GM18505 (cell line): ENCODE results near the gene TMEM272.
"Not testable (repeated sequence)": the region's sequence is repeated elsewhere in the genome, so short reads cannot be mapped to it uniquely, and the experiment has no call there.

Source experiments
- ATAC-seq: cut with Tn5 transposase; IDR thresholded peaks from one replicate; pipeline ENCODE4 v1.9.1; 2021; ENCODE audit not compliant: unreplicated experiment
- POLR2A ChIP-seq: IDR thresholded peaks from 4 replicates; pipeline ENCODE4 v1.6.1; 2011; ENCODE audit warnings: borderline replicate concordance; ENCODE audit not compliant: insufficient read depth, insufficient read length; ENCODE audit errors: extremely low read depth

Gene TMEM272

GRCh38 chr13:51826606-51827005 is 18.4 kb downstream of the TMEM272 start:
- TF ChIP-seq POLR2A: no peak
- no peak for ATAC-seq

GRCh38 chr13:51825681-51826254 is 19.2 kb downstream of the TMEM272 start:
- ATAC-seq: no peak
- no peak for TF ChIP-seq POLR2A

- no peak for TF ChIP-seq POLR2A
- ATAC-seq: no peak
Observed at GRCh38 chr13:51825165-51825592, 19.8 kb downstream of the TMEM272 start.

DNA sequence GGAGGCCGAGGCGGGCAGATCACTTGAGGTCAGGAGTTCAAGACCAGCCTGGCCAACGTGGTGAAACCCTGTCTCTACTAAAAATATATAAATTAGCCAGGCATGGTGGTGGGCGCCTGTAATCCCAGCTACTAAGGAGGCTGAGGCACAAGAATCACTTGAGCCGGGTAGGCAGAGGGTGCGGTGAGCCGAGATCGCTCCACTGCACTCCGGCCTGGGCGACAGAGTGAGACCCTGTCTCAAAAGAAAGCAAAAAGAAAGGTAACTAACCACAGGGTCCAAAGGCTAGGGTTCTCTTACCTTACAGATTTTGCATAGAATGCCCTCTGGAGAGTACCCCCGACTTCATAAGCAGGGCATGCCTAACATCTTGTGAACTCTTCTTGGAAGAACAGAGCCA is 20.3 kb downstream of the TMEM272 start:
- not testable (repeated sequence) for ATAC-seq

GRCh38 chr13:51823863-51824262 is 21.1 kb downstream of the TMEM272 start:
- no peak for ATAC-seq
- TF ChIP-seq POLR2A: no peak

DNA sequence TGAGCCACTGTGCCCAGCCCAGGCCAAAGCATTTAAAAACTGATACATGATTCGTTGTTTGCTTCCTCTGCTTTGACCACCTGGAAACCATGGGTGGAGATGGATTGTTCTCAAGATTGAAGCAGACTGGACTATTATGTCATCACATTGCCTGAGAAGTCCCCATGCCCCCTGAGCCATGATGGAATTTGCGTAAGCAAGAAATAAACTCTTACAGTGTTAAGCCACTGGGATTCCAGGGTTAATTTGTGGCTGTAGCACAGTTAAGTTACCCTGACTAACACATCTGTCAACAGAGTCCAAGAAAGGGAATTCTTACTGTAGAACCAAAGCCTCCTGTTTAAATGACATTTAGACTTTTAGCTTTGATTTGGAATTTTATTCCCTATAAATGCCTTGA is 21.6 kb downstream of the TMEM272 start:
- no peak for TF ChIP-seq POLR2A
- ATAC-seq: no peak

DNA sequence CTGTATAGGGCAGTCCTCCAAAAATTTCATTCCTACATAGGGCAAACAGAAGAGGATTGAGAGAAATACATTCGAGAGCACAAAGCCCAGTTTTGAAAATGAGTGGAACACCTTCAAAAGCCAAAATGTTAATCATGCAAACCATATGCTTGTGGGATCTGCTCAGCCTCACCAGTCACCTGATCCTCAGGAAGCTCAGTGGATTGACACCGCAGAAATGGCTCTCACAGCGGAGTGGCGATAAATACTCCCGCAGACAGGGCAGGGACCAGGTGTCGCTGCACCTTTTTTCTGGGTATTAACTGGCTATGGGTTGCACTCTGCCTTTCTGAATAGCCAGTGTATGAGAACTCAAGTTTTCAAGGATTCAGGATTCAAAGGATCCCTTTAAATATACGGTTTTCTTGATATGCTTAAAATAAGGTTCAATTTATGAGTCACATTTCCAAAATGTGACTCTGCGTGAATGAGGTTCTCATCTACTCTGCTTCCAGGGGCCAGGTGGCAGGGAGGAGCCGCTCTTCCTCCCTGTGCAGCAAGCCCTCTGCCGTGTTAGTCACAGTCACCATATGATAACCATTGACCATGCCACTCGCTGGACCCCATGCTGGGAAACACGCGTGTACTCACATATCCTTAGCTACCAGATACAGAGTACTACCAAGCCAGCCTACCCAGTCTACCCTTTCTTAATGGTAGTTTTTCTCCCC is 22.7 kb downstream of the TMEM272 start:
- ATAC-seq: no peak

GRCh38 chr13:51821606-51822005 is 23.4 kb downstream of the TMEM272 start:
- no peak for TF ChIP-seq POLR2A
- no peak for ATAC-seq

More for the DNA sequence above, 22.7 kb downstream of the TMEM272 start:
- no peak for TF ChIP-seq POLR2A

DNA sequence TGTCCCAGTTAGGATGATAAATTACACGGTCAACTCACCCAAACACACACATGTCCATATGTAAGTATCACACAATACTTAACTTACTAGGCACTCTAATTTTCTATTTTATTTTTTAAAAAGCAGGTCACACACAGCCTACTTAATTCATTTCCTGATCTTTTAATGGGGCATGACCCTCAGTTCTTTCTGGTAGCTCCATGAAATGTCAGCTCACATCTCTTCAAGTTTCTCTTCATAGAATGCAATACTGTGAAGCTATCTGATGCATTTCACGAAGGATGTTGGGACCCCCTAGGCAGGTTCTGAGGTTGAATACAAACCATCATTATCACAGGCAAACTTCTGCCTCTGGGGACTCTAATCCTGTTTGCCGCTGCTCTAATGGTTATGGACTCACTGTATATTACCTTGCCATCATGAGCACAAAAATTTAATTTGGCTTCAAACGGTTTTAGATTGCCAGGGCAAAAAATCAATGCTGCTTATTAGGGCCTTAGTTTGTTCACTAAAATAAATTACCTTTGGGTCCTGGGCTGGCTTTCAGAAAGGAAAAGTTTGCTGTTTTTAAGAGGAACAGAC is 24.9 kb downstream of the TMEM272 start:
- ATAC-seq: no peak
- no peak for TF ChIP-seq POLR2A

GRCh38 chr13:51819544-51819943 is 25.4 kb downstream of the TMEM272 start:
- ATAC-seq: no peak
- no peak for TF ChIP-seq POLR2A

DNA sequence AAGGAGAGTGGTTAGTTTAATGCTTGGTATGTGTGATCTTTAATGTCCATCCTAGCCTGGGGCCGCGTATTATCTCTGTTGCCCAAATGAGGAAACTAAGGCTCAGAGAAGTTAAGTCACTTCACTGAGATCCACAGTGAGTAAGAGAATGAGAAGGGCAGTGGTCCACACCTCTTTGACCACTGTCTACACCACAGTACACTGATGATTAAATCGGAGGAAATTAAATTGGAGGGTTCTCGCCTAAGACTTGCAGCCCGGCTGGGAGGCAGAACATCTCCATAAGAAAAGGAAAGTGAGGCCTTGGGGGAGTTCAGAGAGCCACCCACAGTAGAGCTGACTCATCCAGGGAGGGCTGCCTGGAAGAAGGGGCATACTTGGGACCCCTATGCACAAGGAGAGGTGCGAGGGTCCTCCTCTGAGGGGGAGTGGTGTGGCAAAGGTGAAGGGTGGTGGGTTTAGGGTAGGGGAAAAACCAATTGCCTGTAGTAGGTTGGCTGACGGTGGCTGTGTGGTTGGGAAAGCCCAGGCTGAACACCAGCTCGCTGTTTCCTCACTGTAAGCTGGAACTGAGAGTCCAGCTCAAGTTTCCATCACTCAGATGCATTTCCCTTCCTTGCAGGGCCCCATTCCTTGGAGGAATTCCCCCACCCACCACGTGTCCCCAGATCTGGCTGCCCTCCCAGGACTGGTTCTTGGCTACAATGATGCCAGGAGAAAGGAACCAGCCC is 26.0 kb downstream of the TMEM272 start:
- no peak for TF ChIP-seq POLR2A
- no peak for ATAC-seq

DNA sequence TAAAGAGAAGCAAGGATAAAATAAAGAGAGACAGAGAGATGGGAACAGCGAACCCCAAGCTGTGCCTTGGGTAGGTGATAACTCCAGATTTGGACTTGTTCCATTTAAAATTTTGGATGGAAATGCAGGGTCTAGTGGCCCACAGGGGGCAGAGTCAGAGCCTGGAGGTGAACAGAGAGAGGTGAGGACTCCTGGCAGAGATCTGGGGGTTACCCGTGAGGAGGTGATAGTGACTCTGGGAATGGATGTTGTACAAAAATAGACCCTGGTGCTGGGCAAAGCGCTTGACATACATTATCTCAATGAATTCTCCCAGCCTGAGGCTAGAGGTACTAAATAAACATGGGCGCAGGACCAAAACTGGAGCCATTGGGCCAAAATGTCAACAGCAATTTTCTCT is 26.7 kb downstream of the TMEM272 start:
- no peak for ATAC-seq
- TF ChIP-seq POLR2A: no peak

DNA sequence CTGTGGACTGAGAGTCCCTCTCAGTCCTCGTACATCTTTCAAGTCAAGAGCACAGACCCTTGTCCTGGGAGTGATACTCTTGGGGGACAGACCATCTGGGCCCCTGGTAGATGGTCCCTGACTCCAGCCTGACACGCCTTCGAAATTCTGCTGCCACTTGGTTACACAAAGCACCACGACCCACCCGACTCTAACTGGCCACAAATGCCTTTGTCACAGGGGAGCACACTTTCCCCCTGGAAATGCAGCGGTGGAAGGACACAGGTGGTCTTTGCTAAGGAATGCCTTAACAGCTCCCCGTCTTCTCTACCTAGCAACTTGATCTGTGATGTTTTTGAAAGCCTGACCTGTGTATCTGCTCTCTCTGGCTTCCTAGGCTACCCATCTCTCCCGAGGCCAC is 27.3 kb downstream of the TMEM272 start:
- ATAC-seq: no peak
- no peak for TF ChIP-seq POLR2A
